ENCODE results near the gene PGRMC2.

Gene PGRMC2

GRCh38 chr4:128329638-128330037 is 42.0 kb upstream of the PGRMC2 start:
- H3K4me3 ChIP-seq = no peak overlapping the region
- TF ChIP-seq CTCF (IDR thresholded peaks at IDR 0.05) = no peak
- intact Hi-C loops (cut with DNase I; ENCODE audit: low total_unique reads) = no loop called here
- no peak for DNase-seq
- no peaks in the 10 kb centered on the region for H3K9me3 ChIP-seq
- H3K4me1 ChIP-seq = peaks cover 0 to 21% (median 2%) of the 10 kb centered on the region in 4 donors
- H3K36me3 ChIP-seq = no peaks in the 10 kb centered on the region
- H3K27ac ChIP-seq = no peak overlapping the region
- no peaks in the 10 kb centered on the region for H3K27me3 ChIP-seq

GRCh38 chr4:128328106-128328505 is 40.5 kb upstream of the PGRMC2 start:
- Histone ChIP-seq H3K27ac (no peak overlapping the region), H3K36me3 (no peaks in the 10 kb centered on the region), H3K27me3 (no peaks in the 10 kb centered on the region), H3K4me3 (no peak overlapping the region), H3K9me3 (no peaks in the 10 kb centered on the region), H3K4me1 (peaks cover 0 to 21% (median 2%) of the 10 kb centered on the region in 4 donors)
- DNase-seq = no peak
- no peak for TF ChIP-seq CTCF (IDR thresholded peaks at IDR 0.05)
- intact Hi-C loops (cut with DNase I; ENCODE audit: low total_unique reads) = no loop called here

GRCh38 chr4:128323401-128323800 is 35.8 kb upstream of the PGRMC2 start:
- no peaks in the 10 kb centered on the region for H3K27me3 ChIP-seq
- no peaks in the 10 kb centered on the region for H3K9me3 ChIP-seq
- intact Hi-C loops (cut with DNase I; ENCODE audit: low total_unique reads) = no loop called here
- DNase-seq = no peak
- no peak for TF ChIP-seq CTCF (IDR thresholded peaks at IDR 0.05)
- H3K27ac ChIP-seq = no peak overlapping the region
- no peaks in the 10 kb centered on the region for H3K36me3 ChIP-seq
- peaks cover 0 to 3% (median 0%) of the 10 kb centered on the region in 4 donors for H3K4me1 ChIP-seq
- no peak overlapping the region for H3K4me3 ChIP-seq

GRCh38 chr4:128322986-128323385 is 35.4 kb upstream of the PGRMC2 start:
- H3K4me3 ChIP-seq = no peak overlapping the region
- H3K4me1 ChIP-seq = peaks cover 0 to 3% (median 0%) of the 10 kb centered on the region in 4 donors
- H3K27ac ChIP-seq = no peak overlapping the region
- no peak for TF ChIP-seq CTCF (IDR thresholded peaks at IDR 0.05)
- H3K9me3 ChIP-seq = no peaks in the 10 kb centered on the region
- H3K36me3 ChIP-seq = no peaks in the 10 kb centered on the region
- H3K27me3 ChIP-seq = no peaks in the 10 kb centered on the region
- intact Hi-C loops (cut with DNase I; ENCODE audit: low total_unique reads) = no loop called here
- DNase-seq = no peak

- H3K36me3 ChIP-seq = no peaks in the 10 kb centered on the region
- no peaks in the 10 kb centered on the region for H3K9me3 ChIP-seq
- no peak for TF ChIP-seq CTCF (IDR thresholded peaks at IDR 0.05)
- DNase-seq = no peak
- H3K27me3 ChIP-seq = no peaks in the 10 kb centered on the region
- intact Hi-C loops (cut with DNase I; ENCODE audit: low total_unique reads) = no loop called here
- H3K4me1 ChIP-seq = peaks cover 0 to 3% (median 0%) of the 10 kb centered on the region in 4 donors
- H3K4me3 ChIP-seq = no peak overlapping the region
- no peak overlapping the region for H3K27ac ChIP-seq
Observed at GRCh38 chr4:128322311-128322710, 34.7 kb upstream of the PGRMC2 start.

- no peak for TF ChIP-seq CTCF (IDR thresholded peaks at IDR 0.05)
- Histone ChIP-seq H3K27ac (no peak overlapping the region), H3K4me3 (no peak overlapping the region), H3K4me1 (peaks cover 0 to 3% (median 0%) of the 10 kb centered on the region in 4 donors), H3K9me3 (no peaks in the 10 kb centered on the region), H3K27me3 (no peaks in the 10 kb centered on the region), H3K36me3 (no peaks in the 10 kb centered on the region)
- intact Hi-C loops (cut with DNase I; ENCODE audit: low total_unique reads) = no loop called here
- no peak for DNase-seq
Observed at GRCh38 chr4:128320656-128321055, 33.0 kb upstream of the PGRMC2 start.

Measured in tibial artery (tissue), 4 donors.